ENCODE results near the gene GNMT.
"Not testable (repeated sequence)": the region's sequence is repeated elsewhere in the genome, so short reads cannot be mapped to it uniquely, and the experiment has no call there.

GNMT gene

GRCh38 chr6:42952389-42952788 lies 8.2 kb upstream of the GNMT start:
- H3K4me3 ChIP-seq (ENCODE audit: low read depth, low read length), result no peak overlapping the region
- ChIA-PET CTCF (interaction anchor here (1.3 kb wide), 1 partner anchor 9 kb away, joined by 5 read pairs; no protein-coding TSS in a partner anchor), POLR2A (no interaction called here)
- no peak for DNase-seq (ENCODE audit: low read depth, low spot score)
- TF ChIP-seq CTCF (IDR thresholded peaks at IDR 0.05; ENCODE audit: insufficient read depth, low read length, missing control alignments), result no peak

- CTCF ChIA-PET; POLR2A ChIA-PET; H3K4me3 ChIP-seq (ENCODE audit: low read depth, low read length); DNase-seq (ENCODE audit: low read depth, low spot score): not testable (repeated sequence)
These were observed 6.1 kb upstream of the GNMT start for GRCh38 chr6:42954405-42954804.

- TF ChIP-seq CTCF (IDR thresholded peaks at IDR 0.05; ENCODE audit: insufficient read depth, low read length, missing control alignments), result no peak
- ChIA-PET CTCF (no interaction called here), POLR2A (no interaction called here)
- DNase-seq (ENCODE audit: low read depth, low spot score), result no peak
- H3K4me3 ChIP-seq (ENCODE audit: low read depth, low read length), result no peak overlapping the region
These were observed 2.4 kb upstream of the GNMT start for GRCh38 chr6:42958125-42958524.

- POLR2A ChIA-PET, result no interaction called here
- CTCF ChIA-PET, result no interaction called here
- DNase-seq (ENCODE audit: low read depth, low spot score), result no peak
- TF ChIP-seq CTCF (IDR thresholded peaks at IDR 0.05; ENCODE audit: insufficient read depth, low read length, missing control alignments), result no peak
- H3K4me3 ChIP-seq (ENCODE audit: low read depth, low read length), result no peak overlapping the region
These were observed 674 bp upstream of the GNMT start for GRCh38 chr6:42959917-42960242.

GRCh38 chr6:42961020-42961470 lies 491 bp downstream of the GNMT start:
- DNase-seq (ENCODE audit: low read depth, low spot score), result no peak
- POLR2A ChIA-PET, result interaction anchor here (0.6 kb wide), 1 partner anchor 28 kb away, joined by 3 read pairs; no protein-coding TSS in a partner anchor
- no peak for TF ChIP-seq CTCF (IDR thresholded peaks at IDR 0.05; ENCODE audit: insufficient read depth, low read length, missing control alignments)
- CTCF ChIA-PET, result interaction anchor here (0.7 to 1.2 kb wide), 2 partner anchors 9 to 10 kb away, joined by 3 to 5 read pairs; no protein-coding TSS in a partner anchor
- peak overlapping the region; percentile 48 for H3K4me3 ChIP-seq (ENCODE audit: low read depth, low read length)

GRCh38 chr6:42962096-42962495 lies 1.5 kb downstream of the GNMT start:
- TF ChIP-seq CTCF (IDR thresholded peaks at IDR 0.05; ENCODE audit: insufficient read depth, low read length, missing control alignments), result no peak
- POLR2A ChIA-PET, result interaction anchor here (1.2 to 1.4 kb wide), 2 partner anchors 17 to 22 kb away, joined by 3 to 4 read pairs; partner anchors contain the start of genes PEX6 and PPP2R5D
- CTCF ChIA-PET, result no interaction called here

GRCh38 chr6:42962502-42963178 lies 2.1 kb downstream of the GNMT start:
- no peak for DNase-seq (ENCODE audit: low read depth, low spot score)
- H3K4me3 ChIP-seq (ENCODE audit: low read depth, low read length), result no peak overlapping the region
- TF ChIP-seq CTCF (IDR thresholded peaks at IDR 0.05; ENCODE audit: insufficient read depth, low read length, missing control alignments), result no peak
- ChIA-PET POLR2A (interaction anchor here (1.2 to 1.4 kb wide), 2 partner anchors 17 to 22 kb away, joined by 3 to 4 read pairs; partner anchors contain the start of genes PEX6 and PPP2R5D), CTCF (interaction anchor here (2.1 kb wide), 1 partner anchor 33 kb away, joined by 5 read pairs; the partner anchor contains the start of gene CNPY3)

More at GRCh38 chr6:42962096-42962495, 1.5 kb downstream of the GNMT start:
- DNase-seq (ENCODE audit: low read depth, low spot score), result no peak
- H3K4me3 ChIP-seq (ENCODE audit: low read depth, low read length), result no peak overlapping the region

All from AG04449 (cell line).